GM23248 (cell line): Measurements from ENCODE around the gene WNT2.

Experiments used
- EZH2 ChIP-seq: fragments of 200-600 bp; sonication (generic); IDR thresholded peaks from 2 replicates; pipeline ENCODE4 v1.6.1; 2018; ENCODE audit warnings: antibody characterized with exemption, mild to moderate bottlenecking; ENCODE audit not compliant: insufficient read depth, poor library complexity, severe bottlenecking
- EZH2phosphoT487 ChIP-seq: fragments of 200-600 bp; sonication (generic); IDR thresholded peaks from 2 replicates; pipeline ENCODE4 v1.6.1; 2018; ENCODE audit warnings: antibody characterized with exemption, moderate library complexity, mild to moderate bottlenecking, low read depth; ENCODE audit not compliant: insufficient read depth

DNA sequence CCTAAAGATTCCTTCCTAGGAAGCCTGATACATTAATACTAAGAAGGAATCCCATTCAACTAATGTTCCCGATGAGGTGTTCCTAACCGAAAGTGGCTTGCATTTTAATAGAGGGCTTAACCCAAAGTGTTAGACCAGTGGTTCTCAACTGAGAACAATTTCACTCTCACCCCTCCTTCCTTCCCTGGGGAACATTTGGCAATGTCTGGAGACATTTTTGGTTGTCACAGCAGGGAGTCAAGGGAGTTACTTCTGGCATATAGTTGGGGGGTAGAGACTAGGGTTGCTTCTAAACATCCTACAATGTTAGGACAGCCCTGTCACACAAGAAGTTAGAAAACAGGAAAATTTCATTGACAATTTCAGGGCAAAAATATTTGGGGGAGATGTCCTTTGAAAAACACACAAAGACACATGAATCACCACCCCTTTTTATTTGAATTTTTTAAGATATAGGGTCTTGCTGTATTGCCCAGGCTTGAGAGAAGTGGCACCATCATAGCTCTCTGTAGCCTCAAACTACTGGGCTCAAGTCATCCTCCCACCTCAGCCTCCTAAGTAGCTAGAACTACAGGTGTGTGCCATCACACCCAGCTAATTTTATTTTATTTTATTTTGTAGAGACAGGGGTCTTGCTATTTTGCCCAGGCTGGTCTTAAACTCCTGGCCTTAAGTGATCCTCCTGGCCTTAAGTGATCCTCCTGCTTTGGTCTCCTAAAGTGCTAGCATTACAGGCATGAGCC lies 50.7 kb downstream of the WNT2 start:
- no peak for TF ChIP-seq EZH2phosphoT487
- no peak for TF ChIP-seq EZH2
